Subcutaneous abdominal adipose tissue (tissue), 5 donors: Measurements from ENCODE around the gene NRF1.
"Not testable (repeated sequence)": the region's sequence is repeated elsewhere in the genome, so short reads cannot be mapped to it uniquely, and the experiment has no call there.

Experiments
- H3K27ac ChIP-seq: one replicate; pipeline ENCODE4 v1.7.0; 2013; ENCODE audit warnings: low read depth, mild to moderate bottlenecking, inconsistent platforms, low read length, moderate library complexity
- H3K27me3 ChIP-seq, 5 donors: one replicate each; pipeline ENCODE4 v1.7.0; 2013; ENCODE audit warnings: low read length in 5 of 5, inconsistent platforms in 1 of 5; ENCODE audit not compliant: control insufficient read depth in 5 of 5, insufficient read depth in 4 of 5
- H3K36me3 ChIP-seq, 5 donors: one replicate each; pipeline ENCODE4 v1.7.0; 2013; ENCODE audit warnings: low read length in 5 of 5; ENCODE audit not compliant: control insufficient read depth in 5 of 5, insufficient read depth in 5 of 5
- H3K4me1 ChIP-seq, 5 donors: one replicate each; pipeline ENCODE4 v1.7.0; 2013; ENCODE audit warnings: low read length in 5 of 5, mild to moderate bottlenecking in 3 of 5, moderate library complexity in 1 of 5; ENCODE audit not compliant: control insufficient read depth in 5 of 5, insufficient read depth in 5 of 5
- H3K4me3 ChIP-seq, 5 donors: one replicate each; pipeline ENCODE4 v1.7.0; 2013; ENCODE audit warnings: low read length in 5 of 5, low read depth in 1 of 5
- H3K9ac ChIP-seq, 5 donors: one replicate each; pipeline ENCODE4 v1.7.0; 2013; ENCODE audit warnings: low read length in 5 of 5, mild to moderate bottlenecking in 4 of 5, moderate library complexity in 3 of 5
- H3K9me3 ChIP-seq, 5 donors: one replicate each; pipeline ENCODE4 v1.7.0; 2013; ENCODE audit warnings: low read length in 5 of 5; ENCODE audit not compliant: control insufficient read depth in 5 of 5
- donor health status: healthy.
- donor health status: healthy.
- donor health status: healthy.
- donor health status: healthy.
- donor health status: healthy.

The NRF1 gene

DNA sequence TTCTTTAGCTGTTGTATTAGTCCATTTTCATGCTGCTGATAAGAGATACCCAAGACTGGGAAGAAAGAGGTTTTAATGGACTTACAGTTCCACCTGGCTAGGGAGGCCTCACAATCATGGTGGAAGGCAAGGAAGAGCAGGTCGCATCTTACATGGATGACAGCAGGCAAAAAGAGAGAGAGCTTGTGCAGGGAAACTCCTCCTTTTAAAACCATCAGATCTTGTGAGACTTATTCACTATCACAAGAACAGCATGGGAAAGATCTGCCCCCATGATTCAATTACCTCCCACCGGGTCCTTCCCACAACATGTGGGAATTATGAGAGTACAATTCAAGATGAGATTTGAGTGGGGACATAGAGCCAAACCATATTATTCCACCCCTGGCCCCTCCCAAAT, 48.4 kb downstream of the NRF1 start:
- H3K36me3 ChIP-seq = peaks cover 10 to 39% (median 23%) of the 10 kb centered on the region in 5 donors
- H3K4me3 ChIP-seq = not testable (repeated sequence)

DNA sequence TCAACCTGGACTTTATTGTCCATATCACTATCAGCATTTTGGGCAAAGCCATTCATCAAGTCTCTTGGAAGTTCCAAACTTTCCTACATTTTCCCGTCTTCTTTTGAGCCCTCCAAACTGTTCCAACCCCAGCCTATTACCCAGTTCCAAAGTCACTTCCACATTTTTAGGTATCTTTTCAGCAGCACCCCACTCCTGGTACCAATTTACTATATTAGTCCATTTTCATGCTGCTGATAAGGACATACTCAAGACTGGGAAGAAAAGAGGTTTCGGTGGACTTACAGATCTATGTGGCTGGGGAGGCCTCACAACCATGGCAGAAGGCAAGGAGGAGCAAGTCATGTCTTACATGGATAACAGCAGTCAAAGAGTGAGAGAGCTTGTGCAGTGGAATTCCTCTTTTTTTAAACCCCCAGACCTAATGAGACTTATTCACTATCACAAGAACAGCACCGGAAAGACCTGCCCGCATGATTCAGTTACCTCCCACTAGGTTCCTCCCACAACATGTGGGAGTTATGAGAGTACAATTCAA, 50.2 kb downstream of the NRF1 start:
- no peaks in the 10 kb centered on the region for H3K4me1 ChIP-seq
- no peak overlapping the region for H3K9ac ChIP-seq
- H3K27me3 ChIP-seq = no peaks in the 10 kb centered on the region
- H3K27ac ChIP-seq = no peak overlapping the region
- no peak overlapping the region for H3K4me3 ChIP-seq
- H3K9me3 ChIP-seq = peaks cover 0 to 12% (median 6%) of the 10 kb centered on the region in 5 donors
- peaks cover 10 to 41% (median 23%) of the 10 kb centered on the region in 5 donors for H3K36me3 ChIP-seq

More for the DNA sequence above, 48.4 kb downstream of the NRF1 start:
- not testable (repeated sequence) for H3K27ac ChIP-seq, H3K27me3 ChIP-seq, H3K9ac ChIP-seq, H3K4me1 ChIP-seq
- peaks cover 0 to 12% (median 6%) of the 10 kb centered on the region in 5 donors for H3K9me3 ChIP-seq

DNA sequence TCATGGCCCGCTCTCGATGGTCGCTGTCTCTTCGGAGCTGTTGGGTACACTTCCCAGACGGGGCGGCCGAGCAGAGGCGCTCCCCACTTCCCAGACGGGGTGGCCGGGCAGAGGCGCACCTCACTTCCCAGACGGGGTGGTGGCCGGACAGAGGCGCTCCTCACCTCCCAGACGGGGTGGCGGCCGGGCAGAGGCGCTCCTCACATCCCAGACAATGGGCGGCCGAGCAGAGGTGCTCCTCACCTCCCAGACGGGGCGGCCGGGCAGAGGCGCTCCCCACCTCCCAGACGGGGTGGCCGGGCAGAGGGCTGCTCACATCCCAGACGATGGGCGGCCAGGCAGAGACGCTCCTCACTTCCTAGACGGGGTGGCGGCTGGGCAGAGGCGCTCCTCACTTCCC, 51.7 kb downstream of the NRF1 start:
- H3K27me3 ChIP-seq, H3K4me1 ChIP-seq, H3K4me3 ChIP-seq, H3K27ac ChIP-seq, H3K9ac ChIP-seq: not testable (repeated sequence)
- Histone ChIP-seq H3K9me3 (peaks cover 0 to 12% (median 6%) of the 10 kb centered on the region in 5 donors), H3K36me3 (peaks cover 10 to 31% (median 14%) of the 10 kb centered on the region in 5 donors)

DNA sequence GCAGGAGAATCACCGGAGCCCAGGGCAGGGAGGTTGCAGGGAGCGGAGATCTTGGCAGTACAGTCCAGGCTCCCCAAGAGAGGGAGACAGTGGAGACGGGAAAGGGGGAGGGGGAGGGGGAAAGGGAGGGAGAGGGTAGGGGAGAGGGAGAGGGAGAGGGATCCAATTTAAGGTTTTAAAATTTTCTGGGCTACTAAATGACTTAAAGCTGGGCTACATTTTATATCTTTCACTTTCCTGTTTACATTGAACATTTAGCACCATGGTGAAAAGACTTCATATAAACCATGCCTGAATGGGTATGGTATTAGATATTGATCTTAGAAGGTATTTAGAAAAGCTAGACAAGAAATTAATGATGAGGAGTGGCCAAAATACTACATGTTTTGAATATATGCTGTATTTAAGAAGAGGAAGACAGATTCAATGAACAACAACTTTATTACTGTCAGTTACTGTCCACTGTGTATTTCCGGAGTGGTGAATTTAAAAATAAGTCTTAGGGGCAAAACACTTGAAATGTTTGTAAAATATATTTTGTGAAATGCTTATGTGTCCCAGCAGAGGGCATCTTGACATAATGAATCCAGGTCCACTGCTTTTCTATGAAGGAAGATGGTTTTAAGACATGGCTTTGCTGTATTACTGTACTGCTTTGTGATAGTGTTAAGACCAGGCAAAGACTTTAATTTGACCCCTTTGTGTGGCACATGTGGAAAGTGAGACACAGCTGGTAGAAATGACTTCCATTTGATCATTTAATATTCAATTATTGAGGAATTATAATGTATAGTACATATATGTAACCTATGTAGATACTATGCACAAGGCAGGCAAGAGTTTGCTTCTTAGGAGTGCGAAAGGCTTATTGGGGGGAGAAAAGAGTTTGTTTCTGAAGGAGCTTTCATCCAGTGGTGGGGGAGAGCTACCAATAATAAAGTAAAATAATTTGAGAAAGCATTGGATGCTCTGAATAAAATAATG, 52.8 kb downstream of the NRF1 start:
- no peaks in the 10 kb centered on the region for H3K4me1 ChIP-seq
- H3K9me3 ChIP-seq = peaks cover 0 to 12% (median 6%) of the 10 kb centered on the region in 5 donors
- no peak overlapping the region for H3K9ac ChIP-seq

DNA sequence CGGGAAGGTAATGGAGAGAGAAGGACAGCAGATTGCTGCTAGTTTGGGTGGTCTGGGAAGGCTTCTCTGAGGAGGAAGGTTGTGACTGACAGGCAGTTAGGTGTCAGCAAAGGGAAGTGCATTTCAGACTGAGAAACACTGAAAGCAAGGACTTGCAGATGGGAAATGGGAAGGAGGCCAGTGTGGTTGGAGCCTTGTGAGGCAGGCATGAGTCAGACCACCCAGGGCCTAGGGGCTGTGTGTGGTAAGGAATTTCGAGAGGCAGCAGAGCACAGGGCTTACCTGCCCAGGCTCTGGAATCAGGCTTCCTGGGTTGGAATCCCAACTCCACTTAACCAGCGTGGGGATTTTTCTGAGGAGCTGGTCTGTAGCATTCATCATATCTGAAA, 53.5 kb downstream of the NRF1 start:
- no peaks in the 10 kb centered on the region for H3K27me3 ChIP-seq

More for the DNA sequence above, 52.8 kb downstream of the NRF1 start:
- H3K36me3 ChIP-seq = peaks cover 5 to 23% (median 10%) of the 10 kb centered on the region in 5 donors
- H3K27me3 ChIP-seq = no peaks in the 10 kb centered on the region
- no peak overlapping the region for H3K4me3 ChIP-seq
- no peak overlapping the region for H3K27ac ChIP-seq

DNA sequence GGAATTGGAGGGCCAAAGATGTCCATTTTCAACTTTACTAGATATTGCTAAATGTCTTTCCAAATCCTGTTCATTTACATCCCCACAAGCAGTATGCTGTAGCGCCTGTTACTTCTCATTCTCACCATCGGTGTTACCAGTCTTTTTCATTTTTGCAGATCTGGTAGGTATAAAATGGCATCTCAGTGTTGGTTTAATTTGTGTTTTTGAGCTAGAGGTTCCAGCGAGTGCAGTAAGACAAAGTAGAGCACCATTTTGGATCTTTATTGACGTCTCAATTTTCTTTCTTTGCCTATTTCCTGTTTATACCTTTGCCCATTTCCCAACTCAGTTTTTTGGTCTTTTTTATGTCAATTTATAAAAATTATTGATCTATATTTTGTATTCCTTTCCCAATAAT, 55.6 kb downstream of the NRF1 start:
- H3K27me3 ChIP-seq = no peaks in the 10 kb centered on the region
- H3K36me3 ChIP-seq = peaks cover 4 to 10% (median 8%) of the 10 kb centered on the region in 5 donors
- H3K9me3 ChIP-seq = no peaks in the 10 kb centered on the region
- no peak overlapping the region for H3K27ac ChIP-seq
- H3K4me3 ChIP-seq = no peak overlapping the region
- H3K4me1 ChIP-seq = no peaks in the 10 kb centered on the region
- no peak overlapping the region for H3K9ac ChIP-seq

More for the DNA sequence above, 53.5 kb downstream of the NRF1 start:
- H3K4me1 ChIP-seq = no peaks in the 10 kb centered on the region
- peaks cover 0 to 12% (median 6%) of the 10 kb centered on the region in 5 donors for H3K9me3 ChIP-seq
- H3K9ac ChIP-seq = no peak overlapping the region
- no peak overlapping the region for H3K27ac ChIP-seq
- H3K4me3 ChIP-seq = no peak overlapping the region
- peaks cover 0 to 18% (median 8%) of the 10 kb centered on the region in 5 donors for H3K36me3 ChIP-seq

DNA sequence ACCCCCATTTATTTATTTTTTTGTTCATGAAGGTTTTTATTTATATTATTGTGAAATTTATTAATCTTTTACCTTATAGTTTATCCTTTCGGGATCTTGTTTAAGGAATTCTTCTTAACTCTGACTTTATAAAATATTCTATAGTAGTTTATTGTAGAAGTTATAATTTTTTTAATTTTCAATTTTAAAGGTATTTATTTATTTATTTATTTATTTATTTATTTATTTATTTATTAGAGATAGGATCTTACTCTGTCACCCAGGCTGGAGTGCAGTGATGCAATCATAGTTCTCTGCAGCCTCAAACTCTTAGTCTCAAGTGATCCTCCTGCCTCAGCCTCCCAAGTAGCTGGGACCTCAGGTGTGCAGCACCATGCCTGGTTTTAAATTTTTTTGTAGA, 56.0 kb downstream of the NRF1 start:
- Histone ChIP-seq H3K4me3 (no peak overlapping the region), H3K36me3 (peaks cover 4 to 14% (median 12%) of the 10 kb centered on the region in 5 donors), H3K27ac (no peak overlapping the region), H3K9ac (no peak overlapping the region), H3K4me1 (no peaks in the 10 kb centered on the region), H3K27me3 (no peaks in the 10 kb centered on the region), H3K9me3 (no peaks in the 10 kb centered on the region)

DNA sequence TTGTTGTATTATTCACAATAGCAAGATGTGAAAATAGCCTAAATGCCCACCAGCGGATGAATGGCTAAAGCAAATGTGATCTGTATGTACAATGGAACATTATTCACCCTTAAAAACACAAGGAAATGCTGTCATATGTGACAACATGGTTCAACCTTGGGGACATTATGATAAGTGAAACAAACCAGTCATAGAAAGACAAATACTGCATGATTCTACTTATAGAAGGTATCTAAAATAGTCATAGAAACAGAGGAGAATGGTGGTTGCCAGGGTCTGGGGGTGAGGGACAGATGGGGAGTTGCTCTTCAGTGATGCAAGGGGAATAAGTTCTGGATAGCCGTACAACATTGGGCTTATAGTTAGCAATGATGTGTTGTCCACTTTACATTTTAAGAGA, 58.4 kb downstream of the NRF1 start:
- no peaks in the 10 kb centered on the region for H3K9me3 ChIP-seq
- H3K36me3 ChIP-seq = peaks cover 11 to 25% (median 18%) of the 10 kb centered on the region in 5 donors
- H3K27me3 ChIP-seq = no peaks in the 10 kb centered on the region
- no peaks in the 10 kb centered on the region for H3K4me1 ChIP-seq
- H3K27ac ChIP-seq = no peak overlapping the region
- no peak overlapping the region for H3K4me3 ChIP-seq
- no peak overlapping the region for H3K9ac ChIP-seq

DNA sequence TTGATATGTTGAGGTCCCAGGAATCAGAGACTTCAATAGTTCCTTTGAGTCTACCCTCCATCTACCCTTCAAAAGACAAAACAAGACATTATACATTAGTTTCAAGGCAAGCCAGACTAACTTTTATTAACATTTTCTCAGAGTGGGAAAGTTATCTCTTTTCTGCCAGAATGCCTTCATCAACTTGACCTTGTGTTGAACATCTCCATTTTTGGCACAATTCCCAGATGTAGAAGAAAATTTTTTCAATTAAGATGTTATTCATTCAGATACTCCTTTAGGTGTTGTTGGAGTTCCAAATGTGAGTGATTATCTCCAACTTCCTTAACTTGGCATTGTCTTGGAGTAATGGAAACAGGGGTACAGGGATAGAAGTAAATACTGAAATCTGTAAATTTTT, 59.1 kb downstream of the NRF1 start:
- Histone ChIP-seq H3K36me3 (peaks cover 16 to 31% (median 21%) of the 10 kb centered on the region in 5 donors), H3K9ac (no peak overlapping the region), H3K4me1 (no peaks in the 10 kb centered on the region), H3K9me3 (peaks cover 0 to 2% (median 0%) of the 10 kb centered on the region in 5 donors), H3K27me3 (no peaks in the 10 kb centered on the region), H3K27ac (no peak overlapping the region), H3K4me3 (no peak overlapping the region)

DNA sequence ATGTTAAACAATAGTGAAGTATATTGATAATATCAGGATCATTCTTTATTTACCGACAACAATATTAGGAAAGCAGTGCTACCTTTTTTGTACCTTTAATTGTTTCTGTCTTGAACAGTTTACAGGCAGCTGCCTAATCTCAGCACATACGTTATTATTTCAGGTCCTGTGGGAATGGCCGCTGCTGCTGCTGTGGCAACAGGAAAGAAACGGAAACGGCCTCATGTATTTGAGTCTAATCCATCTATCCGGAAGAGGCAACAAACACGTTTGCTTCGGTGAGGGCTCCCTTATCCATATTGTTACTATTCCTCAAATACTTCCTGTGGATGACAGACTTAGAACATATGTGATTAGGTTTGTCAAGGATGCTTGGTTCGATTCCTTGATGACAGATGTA, 59.7 kb downstream of the NRF1 start:
- H3K27ac ChIP-seq = no peak overlapping the region
- no peak overlapping the region for H3K4me3 ChIP-seq
- H3K36me3 ChIP-seq = peaks cover 21 to 31% (median 22%) of the 10 kb centered on the region in 5 donors
- no peaks in the 10 kb centered on the region for H3K27me3 ChIP-seq
- no peak overlapping the region for H3K9ac ChIP-seq
- H3K4me1 ChIP-seq = no peaks in the 10 kb centered on the region
- H3K9me3 ChIP-seq = peaks cover 0 to 2% (median 0%) of the 10 kb centered on the region in 5 donors
